IMR-90 (cell line): ENCODE measurements around the gene AMOTL2. TPM values are rescaled to one million over a fixed set of nuclear protein-coding genes. Genes with fewer than 3 reads are reported as not detected.

Source experiments
- ATAC-seq: fragments of 200-7000 bp; cut with Tn5 transposase; 2 replicates; pipeline ENCODE4 v1.9.1; 2020; ENCODE audit warnings: low read depth, mild to moderate bottlenecking, moderate library complexity
- BruUV-seq: library from RNA; stranded (reverse); fragments of 400-500 nt; replicated peaks from 2 replicates; lab custom pipeline; 2021; lab: Mats Ljungman, UMichigan
- CTCF ChIA-PET: fragments of 300-600 bp; formaldehyde crosslinking; extraction: SDS; loops from one replicate; lab custom pipeline; 2021; ENCODE audit warnings: antibody characterized with exemption; lab: Yijun Ruan, JAX
- POLR2A ChIA-PET: fragments of 300-600 bp; sonication (Branson Sonifier 250); formaldehyde crosslinking; loops from one replicate; lab custom pipeline; 2022; ENCODE audit warnings: antibody characterized with exemption; ENCODE audit not compliant: unreplicated experiment; lab: Charles Lee
- DNase-seq: peaks from one replicate; pipeline ENCODE4 v3.0.0; 2013
- H2AFZ ChIP-seq: replicated peaks from 2 replicates; pipeline ENCODE3; 2013; ENCODE audit warnings: low read length, mild to moderate bottlenecking; ENCODE audit not compliant: poor library complexity
- H2AK5ac ChIP-seq: 2 replicates; pipeline ENCODE4 v1.6.1; 2013; ENCODE audit warnings: low read depth, low read length, inconsistent platforms
- H2AK9ac ChIP-seq: replicated peaks from 2 replicates; pipeline ENCODE3; 2013; ENCODE audit warnings: mild to moderate bottlenecking, low read depth, low read length, moderate library complexity; ENCODE audit not compliant: poor library complexity
- H2BK120ac ChIP-seq: 2 replicates; pipeline ENCODE4 v1.6.1; 2013; ENCODE audit warnings: low read depth, low read length, inconsistent platforms
- H2BK15ac ChIP-seq: 3 replicates; pipeline ENCODE4 v1.6.1; 2013; ENCODE audit warnings: low read depth, low read length, inconsistent platforms
- H2BK20ac ChIP-seq: 2 replicates; pipeline ENCODE4 v1.6.1; 2013; ENCODE audit warnings: low read depth, mild to moderate bottlenecking, inconsistent platforms, low read length, moderate library complexity
- H2BK5ac ChIP-seq: 2 replicates; pipeline ENCODE4 v1.6.1; 2013; ENCODE audit warnings: mild to moderate bottlenecking, low read depth, low read length, inconsistent platforms; ENCODE audit not compliant: poor library complexity, severe bottlenecking
- H3K14ac ChIP-seq: replicated peaks from 2 replicates; pipeline ENCODE4 v1.6.1; 2013; ENCODE audit warnings: low read depth, low read length, inconsistent platforms
- H3K18ac ChIP-seq: 2 replicates; pipeline ENCODE4 v1.6.1; 2013; ENCODE audit warnings: low read depth, low read length, control low read depth
- H3K23ac ChIP-seq: 2 replicates; pipeline ENCODE4 v1.6.1; 2013; ENCODE audit warnings: low read depth, low read length, inconsistent platforms
- H3K27ac ChIP-seq: 2 replicates; pipeline ENCODE4 v1.5.1; 2013; ENCODE audit warnings: mild to moderate bottlenecking, control low read depth, low read length; ENCODE audit not compliant: insufficient read depth
- H3K27me3 ChIP-seq: 2 replicates; pipeline ENCODE4 v1.6.1; 2013; ENCODE audit warnings: low read length; ENCODE audit not compliant: control insufficient read depth, insufficient read depth
- H3K36me3 ChIP-seq: 2 replicates; pipeline ENCODE4 v1.6.1; 2013; ENCODE audit warnings: low read length, mixed read lengths; ENCODE audit not compliant: control insufficient read depth, insufficient read depth
- H3K4ac ChIP-seq: 2 replicates; pipeline ENCODE4 v1.6.1; 2013; ENCODE audit warnings: low read depth, low read length, inconsistent platforms
- H3K4me1 ChIP-seq: 2 replicates; pipeline ENCODE4 v1.6.1; 2013; ENCODE audit warnings: low read length, mixed read lengths; ENCODE audit not compliant: control insufficient read depth, insufficient read depth
- H3K4me2 ChIP-seq: 2 replicates; pipeline ENCODE4 v1.6.1; 2013; ENCODE audit warnings: low read depth, mild to moderate bottlenecking, control low read depth, low read length, moderate library complexity
- H3K4me3 ChIP-seq: 2 replicates; pipeline ENCODE4 v1.5.1; 2013; ENCODE audit warnings: low read depth, mild to moderate bottlenecking, control low read depth, low read length, moderate library complexity; ENCODE audit not compliant: insufficient read depth
- H3K56ac ChIP-seq: 2 replicates; pipeline ENCODE4 v1.6.1; 2013; ENCODE audit warnings: low read length, inconsistent platforms; ENCODE audit not compliant: insufficient read depth; ENCODE audit errors: extremely low read depth
- H3K79me1 ChIP-seq, 2 experiments: 2 replicates each; pipeline ENCODE4 v1.6.1; 2013; ENCODE audit warnings: low read length in 2 of 2, inconsistent platforms in 1 of 2, low read depth in 1 of 2
- H3K9ac ChIP-seq: 2 replicates; pipeline ENCODE4 v1.6.1; 2013; ENCODE audit warnings: low read depth, low read length, control low read depth
- H3K9me1 ChIP-seq: 2 replicates; pipeline ENCODE4 v1.6.1; 2013; ENCODE audit warnings: low read length, inconsistent platforms; ENCODE audit not compliant: insufficient read depth
- H3K9me3 ChIP-seq: 2 replicates; pipeline ENCODE4 v1.6.1; 2013; ENCODE audit warnings: low read length; ENCODE audit not compliant: control insufficient read depth, insufficient read depth
- H4K20me1 ChIP-seq: 2 replicates; pipeline ENCODE4 v1.6.1; 2013; ENCODE audit warnings: low read length, inconsistent platforms; ENCODE audit not compliant: insufficient read depth
- H4K5ac ChIP-seq: 2 replicates; pipeline ENCODE4 v1.6.1; 2013; ENCODE audit warnings: mild to moderate bottlenecking, low read depth, low read length, control low read depth
- H4K8ac ChIP-seq, 2 experiments: 2 replicates each; pipeline ENCODE4 v1.6.1; 2013; ENCODE audit warnings: low read depth in 2 of 2, low read length in 2 of 2, control low read depth in 1 of 2, inconsistent platforms in 1 of 2
- H4K91ac ChIP-seq: 2 replicates; pipeline ENCODE4 v1.6.1; 2013; ENCODE audit warnings: low read depth, low read length, inconsistent platforms; ENCODE audit not compliant: insufficient read depth
- BHLHE40 ChIP-seq: fragments of 150-350 bp; IDR thresholded peaks from 2 replicates; pipeline ENCODE4 v1.6.1; 2016; ENCODE audit warnings: mild to moderate bottlenecking, low read depth, low read length
- CEBPB ChIP-seq: IDR thresholded peaks from 2 replicates; pipeline ENCODE4 v1.6.1; 2012; ENCODE audit warnings: low read depth, low read length, improper control_type of control experiment
- CHD1 ChIP-seq: IDR thresholded peaks from 2 replicates; pipeline ENCODE4 v1.6.1; 2012; ENCODE audit warnings: low read depth, low read length, improper control_type of control experiment
- ELK1 ChIP-seq: fragments of 150-350 bp; IDR thresholded peaks from 2 replicates; pipeline ENCODE4 v1.6.1; 2016; ENCODE audit warnings: low read depth, mild to moderate bottlenecking, low read length, moderate library complexity, borderline replicate concordance
- MAFK ChIP-seq: IDR thresholded peaks from 2 replicates; pipeline ENCODE4 v1.6.1; 2012; ENCODE audit warnings: low read depth, low read length, improper control_type of control experiment
- MXI1 ChIP-seq: IDR thresholded peaks from 2 replicates; pipeline ENCODE4 v1.6.1; 2012; ENCODE audit warnings: low read depth, mild to moderate bottlenecking, low read length, moderate library complexity, borderline replicate concordance
- NFE2L2 ChIP-seq: fragments of 150-350 bp; IDR thresholded peaks from 2 replicates; pipeline ENCODE4 v1.6.1; 2016; ENCODE audit warnings: low read depth, mild to moderate bottlenecking, low read length
- POLR2A ChIP-seq: IDR thresholded peaks from 2 replicates; pipeline ENCODE4 v1.6.1; 2012; ENCODE audit warnings: mild to moderate bottlenecking, low read depth, low read length
- RAD21 ChIP-seq: IDR thresholded peaks from 2 replicates; pipeline ENCODE4 v1.6.1; 2012; ENCODE audit warnings: low read length, improper control_type of control experiment
- RCOR1 ChIP-seq: IDR thresholded peaks from 2 replicates; pipeline ENCODE4 v1.6.1; 2012; ENCODE audit warnings: mild to moderate bottlenecking, low read length, improper control_type of control experiment; ENCODE audit not compliant: insufficient replicate concordance
- RFX5 ChIP-seq: IDR thresholded peaks from 2 replicates; pipeline ENCODE4 v1.8.0; 2012; ENCODE audit warnings: low read depth, mild to moderate bottlenecking, low read length, moderate library complexity
- SMC3 ChIP-seq: fragments of 150-350 bp; IDR thresholded peaks from 2 replicates; pipeline ENCODE4 v1.6.1; 2016; ENCODE audit warnings: low read depth, mild to moderate bottlenecking, antibody characterized with exemption, low read length, moderate library complexity
- USF2 ChIP-seq: fragments of 150-350 bp; IDR thresholded peaks from 2 replicates; pipeline ENCODE4 v1.6.1; 2017; ENCODE audit warnings: mild to moderate bottlenecking, antibody characterized with exemption, low read length, low read depth
- WGBS, 2 experiments: methylation state at CpG; one replicate each; pipeline versions ENCODE4 v1.1.5 to v1.1.7; 2013; ENCODE audit warnings: missing lambda C conversion rate in 2 of 2; ENCODE audit not compliant: insufficient read length in 1 of 2; ENCODE audit errors: extremely low coverage in 2 of 2; 5-methylcytosine and 5-hydroxymethylcytosine counted together
- dilution Hi-C: fragments of 300-500 bp; cut with HindIII; formaldehyde crosslinking; loops from one replicate; pipeline ENCODE4 v1.14.3; 2018; ENCODE audit warnings: low sequenced_read_pairs; ENCODE audit not compliant: unreplicated experiment
- in situ Hi-C: fragments of 300-500 bp; cut with MboI; formaldehyde crosslinking; loops from 3 replicates; pipeline ENCODE4 v1.14.3; 2019; ENCODE audit warnings: low sequenced_read_pairs, inconsistent platforms, mixed read lengths
- intact Hi-C: fragments of 100-400 bp; cut with micrococcal nuclease; formaldehyde crosslinking; loops from 2 replicates; pipeline ENCODE4 v1.10.0; 2022
- polyA plus RNA-seq, 3 experiments: library from polyadenylated mRNA; depleted of rRNA; stranded (reverse); fragments of >200 nt; gene quantifications; 2 replicates each; pipeline ENCODE4 v1.2.3, GENCODE V29; 2012; ENCODE audit warnings: low replicate concordance in 1 of 3
- total RNA-seq: library from RNA; depleted of rRNA; stranded (reverse); fragments of >200 nt; gene quantifications from 2 replicates; pipeline ENCODE4 v1.2.3, GENCODE V29; 2012
- TF ChIP-seq, protein P1 (sequence below): conservative IDR thresholded peaks from 2 replicates; pipeline ENCODE4 v1.5.1; 2012; ENCODE audit warnings: mild to moderate bottlenecking, low read depth, low read length, improper control_type of control experiment

Gene AMOTL2
- total and polyA plus RNA-seq, 2 of the 4 experiments (the other 2 are of a cell fraction) = 162 to 176 TPM

DNA sequence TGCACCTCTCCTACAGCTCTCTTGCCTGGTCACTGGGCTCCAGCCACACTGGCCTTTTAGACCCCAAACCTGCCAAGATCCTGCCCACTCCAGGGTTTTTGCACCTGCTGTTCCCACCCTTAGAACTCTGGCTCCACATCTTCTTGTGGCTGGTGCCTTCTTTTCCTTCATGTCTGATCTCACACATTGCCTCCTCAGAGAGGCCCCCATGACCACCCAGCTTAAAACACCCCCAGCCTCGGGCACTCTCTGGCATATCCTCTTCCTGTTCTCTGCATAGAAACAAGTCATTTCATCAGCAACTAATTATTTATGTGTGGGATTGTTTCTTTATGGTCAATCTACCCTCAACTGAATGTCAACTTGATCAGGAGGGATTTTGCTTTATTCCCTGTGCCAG lies 14.0 kb upstream of the AMOTL2 start:
- CTCF ChIA-PET = no interaction called here
- no peak overlapping the region for H3K4me3 ChIP-seq
- TF ChIP-seq ELK1 (no peak), RCOR1 (no peak), NFE2L2 (no peak), RAD21 (no peak), RFX5 (no peak), CEBPB (no peak), BHLHE40 (no peak), POLR2A (no peak), SMC3 (no peak), CHD1 (no peak), MXI1 (no peak), USF2 (no peak), MAFK (no peak)
- TF ChIP-seq, protein P1, sequence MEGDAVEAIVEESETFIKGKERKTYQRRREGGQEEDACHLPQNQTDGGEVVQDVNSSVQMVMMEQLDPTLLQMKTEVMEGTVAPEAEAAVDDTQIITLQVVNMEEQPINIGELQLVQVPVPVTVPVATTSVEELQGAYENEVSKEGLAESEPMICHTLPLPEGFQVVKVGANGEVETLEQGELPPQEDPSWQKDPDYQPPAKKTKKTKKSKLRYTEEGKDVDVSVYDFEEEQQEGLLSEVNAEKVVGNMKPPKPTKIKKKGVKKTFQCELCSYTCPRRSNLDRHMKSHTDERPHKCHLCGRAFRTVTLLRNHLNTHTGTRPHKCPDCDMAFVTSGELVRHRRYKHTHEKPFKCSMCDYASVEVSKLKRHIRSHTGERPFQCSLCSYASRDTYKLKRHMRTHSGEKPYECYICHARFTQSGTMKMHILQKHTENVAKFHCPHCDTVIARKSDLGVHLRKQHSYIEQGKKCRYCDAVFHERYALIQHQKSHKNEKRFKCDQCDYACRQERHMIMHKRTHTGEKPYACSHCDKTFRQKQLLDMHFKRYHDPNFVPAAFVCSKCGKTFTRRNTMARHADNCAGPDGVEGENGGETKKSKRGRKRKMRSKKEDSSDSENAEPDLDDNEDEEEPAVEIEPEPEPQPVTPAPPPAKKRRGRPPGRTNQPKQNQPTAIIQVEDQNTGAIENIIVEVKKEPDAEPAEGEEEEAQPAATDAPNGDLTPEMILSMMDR = no peak

More for the DNA sequence above, 14.0 kb upstream of the AMOTL2 start:
- H3K4me1 ChIP-seq = peaks cover 3% of the 10 kb centered on the region; the same call in 1 of the 2 replicates
- H4K20me1 ChIP-seq = no peaks in the 10 kb centered on the region
- no peak overlapping the region for H3K18ac ChIP-seq
- intact Hi-C loops (no loop called here), dilution Hi-C loops (no loop called here), in situ Hi-C loops (no loop called here)
- H3K4me2 ChIP-seq = no peak overlapping the region
- no peak overlapping the region for H4K5ac ChIP-seq
- H3K27ac ChIP-seq = no peak overlapping the region
- H2AK5ac ChIP-seq = no peak overlapping the region
- no peak overlapping the region for H2BK15ac ChIP-seq
- no peak overlapping the region for H3K9ac ChIP-seq
- no TSS peak for BruUV-seq
- H2AK9ac ChIP-seq = no peak overlapping the region
- WGBS, 2 experiments = no CpG with 5 or more reads among the region's 1 CpG
- no peaks in the 10 kb centered on the region for H3K36me3 ChIP-seq
- H3K56ac ChIP-seq = no peak overlapping the region
- H3K9me1 ChIP-seq = no peaks in the 10 kb centered on the region
- no peak overlapping the region for H2BK20ac ChIP-seq
- no peak overlapping the region for H2BK5ac ChIP-seq
- H3K14ac ChIP-seq = no peak overlapping the region
- POLR2A ChIA-PET = no interaction called here
- no peak overlapping the region for H2BK120ac ChIP-seq
- H3K27me3 ChIP-seq = no peaks in the 10 kb centered on the region; the same call in 1 of the 2 replicates
- DNase-seq = no peak
- H3K9me3 ChIP-seq = peaks cover 5% of the 10 kb centered on the region
- H4K91ac ChIP-seq = no peak overlapping the region
- ATAC-seq = no peak
- no peaks in the 10 kb centered on the region for H3K79me1 ChIP-seq
- no peak overlapping the region for H3K23ac ChIP-seq
- H3K4ac ChIP-seq = no peak overlapping the region
- H4K8ac ChIP-seq = no peak overlapping the region
- no peak overlapping the region for H2AFZ ChIP-seq
